Heart left ventricle (tissue), 16 donors: ENCODE data around the gene C1orf105. TPM values are rescaled to one million over a fixed set of nuclear protein-coding genes. Genes with fewer than 3 reads are reported as not detected.
"Not testable (repeated sequence)": the region's sequence is repeated elsewhere in the genome, so short reads cannot be mapped to it uniquely, and the experiment has no call there.

Experiments used
- ATAC-seq, 4 donors: fragments of 200-7000 bp; cut with Tn5 transposase; one replicate each; pipeline ENCODE4 v1.9.1; 2020 to 2022; ENCODE audit warnings: moderate library complexity in 4 of 4, mild to moderate bottlenecking in 3 of 4, moderate number of reproducible peaks in 1 of 4
- DNase-seq, 5 donors: peaks; one replicate each; pipeline ENCODE4 v3.0.0-alpha.2; 2020
- H3K27ac ChIP-seq, 12 donors: fragments of 200-600 bp; sonication (generic) in 4 of 12; one replicate each; pipeline versions ENCODE4 v1.5.0 to v1.8.0; 2016 to 2022; ENCODE audit warnings: mild to moderate bottlenecking in 2 of 12
- H3K27me3 ChIP-seq, 9 donors: fragments of 200-600 bp; sonication (generic) in 2 of 9; one replicate each; pipeline versions ENCODE4 v1.5.1 to v1.8.0; 2016 to 2022; ENCODE audit warnings: mild to moderate bottlenecking in 3 of 9
- H3K36me3 ChIP-seq, 9 donors: fragments of 200-600 bp; sonication (generic) in 2 of 9; one replicate each; pipeline versions ENCODE4 v1.5.0 to v1.8.0; 2018 to 2022; ENCODE audit warnings: mild to moderate bottlenecking in 2 of 9
- H3K4me1 ChIP-seq, 12 donors: fragments of 200-600 bp; sonication (generic) in 4 of 12; one replicate each; pipeline versions ENCODE4 v1.5.0 to v1.8.0; 2016 to 2022; ENCODE audit warnings: mild to moderate bottlenecking in 3 of 12
- H3K4me3 ChIP-seq, 12 donors: fragments of 200-600 bp; sonication (generic) in 4 of 12; one replicate each; pipeline versions ENCODE4 v1.5.0 to v1.8.0; 2017 to 2022; ENCODE audit warnings: mild to moderate bottlenecking in 9 of 12, moderate library complexity in 4 of 12
- H3K9me3 ChIP-seq, 12 donors: fragments of 200-600 bp; sonication (generic) in 4 of 12; one replicate each; pipeline versions ENCODE4 v1.5.0 to v1.8.0; 2016 to 2022; ENCODE audit warnings: mild to moderate bottlenecking in 1 of 12
- CTCF ChIP-seq, 12 donors: fragments of 200-600 bp; sonication (generic) in 4 of 12; IDR thresholded peaks; one replicate each; pipeline versions ENCODE4 v1.5.0 to v1.8.0; 2018 to 2022; ENCODE audit warnings: antibody characterized with exemption in 12 of 12, mild to moderate bottlenecking in 5 of 12
- POLR2A ChIP-seq, 2 donors: fragments of 450-650 bp; IDR thresholded peaks; one replicate each; pipeline ENCODE4 v1.6.1; 2017; ENCODE audit warnings: antibody characterized with exemption in 2 of 2, mild to moderate bottlenecking in 2 of 2, moderate library complexity in 2 of 2
- WGBS, 4 donors: extraction: QIAGEN DNeasy Blood & Tissue Kit in 2 of 4; methylation state at CpG; one replicate each; pipeline versions ENCODE4 v1.1.5 to v1.1.7; 2013 to 2018; 5-methylcytosine and 5-hydroxymethylcytosine counted together
- intact Hi-C, 10 donors: fragments of 100-400 bp; cut with DNase I; formaldehyde crosslinking; loops; one replicate each; pipeline versions ENCODE4 v1.11.1 to v1.14.2; 2022
- polyA plus RNA-seq, 2 donors: library from polyadenylated mRNA; stranded (reverse); fragments of 200-250 nt; gene quantifications; one replicate each; pipeline ENCODE4 v1.2.3, GENCODE V29; 2013
- total RNA-seq, 9 donors: library from RNA; depleted of rRNA in 2 of 9; stranded (reverse); fragments of >200 nt in 2 of 9; fragmentation: NEBNext Ultra II Directional in 3 of 9; extraction: Animal tissue kit (Norgen Biotek cat#: 25700) in 3 of 9; gene quantifications; one replicate each; pipeline versions ENCODE4 v1.1.0 to v1.2.4, GENCODE V29; 2016 to 2023
- donor health status: ischemic (EF 13 %, LVEDD 7.1; RV severe dilation, severe dysfunction).
- donor health status: healthy with polysubstance abuse.
- donor health status: DM: no; HTN: yes; CAD: no.
- donor health status: DM: no; HTN: no; CAD: no.
- donor health status: ischemic (EF 25% LVEDD 6.9; RV normal size, moderate dysfunction).
- donor health status: ischemic (EF 25% LVEDD 5.7; RV mildly dilated, moderate dysfunction).
- donor health status: healthy.
- donor health status: DM: yes; HTN: yes; CAD: no.
- donor health status: ischemic (EF 35%, LVEDD 5.7; RV mildly dilated, moderate dysfunction).
- donor health status: nonischemic (EF 11% LVEDD 7.7; RV severe dilation, severe dysfunction).
- donor health status: DM: yes; HTN: yes; CAD: no.
- donor health status: PGD.
- donor health status: ischemic (EF 29% LVEDD 5.4; RV normal size, mild dysfunction).
- donor health status: nonischemic (EF 23%, LVEDD 6.1; RV moderate dilation, normal function).

Gene C1orf105
- total and polyA plus RNA-seq, 11 donors = 1.2 to 39.8 (median 6.7) TPM

GRCh38 chr1:172488393-172488792 lies 67.9 kb downstream of the C1orf105 start:
- peaks cover 0 to 7% (median 0%) of the 10 kb centered on the region in 9 donors for H3K27me3 ChIP-seq
- H3K9me3 ChIP-seq = no peaks in the 10 kb centered on the region
- H3K4me1 ChIP-seq = peaks cover 0 to 11% (median 0%) of the 10 kb centered on the region in 12 donors
- 94 to 98% (median 94%) methylated on average over 3 of the region's 3 CpGs for WGBS, 4 donors
- DNase-seq (no peak), ATAC-seq (no peak)
- H3K4me3 ChIP-seq = no peak overlapping the region
- no peak for TF ChIP-seq POLR2A (IDR thresholded peaks at IDR 0.05)
- TF ChIP-seq CTCF (IDR thresholded peaks at IDR 0.05) = no peak
- no peaks in the 10 kb centered on the region for H3K36me3 ChIP-seq
- no peak overlapping the region for H3K27ac ChIP-seq
- intact Hi-C loops = no loop called here

- no peak for ATAC-seq
- 86 to 92% (median 88%) methylated on average over 3 of the region's 3 CpGs for WGBS, 4 donors
- Histone ChIP-seq H3K4me3 (no peak overlapping the region), H3K27ac (no peak overlapping the region), H3K4me1 (peaks cover 0 to 11% (median 0%) of the 10 kb centered on the region in 12 donors), H3K36me3 (no peaks in the 10 kb centered on the region), H3K27me3 (peaks cover 0 to 7% (median 0%) of the 10 kb centered on the region in 9 donors), H3K9me3 (no peaks in the 10 kb centered on the region)
- intact Hi-C loops = no loop called here
- no peak for DNase-seq
- TF ChIP-seq CTCF (IDR thresholded peaks at IDR 0.05) (no peak), POLR2A (IDR thresholded peaks at IDR 0.05) (no peak)
Observed at GRCh38 chr1:172489847-172490246, 69.4 kb downstream of the C1orf105 start.

- DNase-seq (no peak), ATAC-seq (no peak)
Observed at GRCh38 chr1:172492421-172492820, 71.9 kb downstream of the C1orf105 start.

GRCh38 chr1:172494166-172494565 lies 73.7 kb downstream of the C1orf105 start:
- H3K27ac ChIP-seq = no peak overlapping the region
- intact Hi-C loops = no loop called here
- 90 to 96% (median 94%) methylated on average over 2 of the region's 2 CpGs for WGBS, 4 donors
- no peaks in the 10 kb centered on the region for H3K9me3 ChIP-seq
- H3K4me1 ChIP-seq = peaks cover 0 to 14% (median 0%) of the 10 kb centered on the region in 12 donors
- DNase-seq (no peak), ATAC-seq (no peak)
- no peaks in the 10 kb centered on the region for H3K27me3 ChIP-seq
- H3K36me3 ChIP-seq = no peaks in the 10 kb centered on the region
- TF ChIP-seq POLR2A (IDR thresholded peaks at IDR 0.05) (no peak), CTCF (IDR thresholded peaks at IDR 0.05) (no peak)
- no peak overlapping the region for H3K4me3 ChIP-seq

More at GRCh38 chr1:172492421-172492820, 71.9 kb downstream of the C1orf105 start:
- TF ChIP-seq CTCF (IDR thresholded peaks at IDR 0.05) (no peak), POLR2A (IDR thresholded peaks at IDR 0.05) (no peak)
- intact Hi-C loops = no loop called here
- Histone ChIP-seq H3K27ac (no peak overlapping the region), H3K4me1 (peaks cover 0 to 10% (median 0%) of the 10 kb centered on the region in 12 donors), H3K36me3 (no peaks in the 10 kb centered on the region), H3K4me3 (no peak overlapping the region), H3K27me3 (peaks cover 0 to 7% (median 0%) of the 10 kb centered on the region in 9 donors), H3K9me3 (no peaks in the 10 kb centered on the region)
- WGBS, 4 donors = 66 to 84% (median 73%) methylated on average over 1 of the region's 1 CpG

GRCh38 chr1:172496127-172496526 lies 75.6 kb downstream of the C1orf105 start:
- WGBS, 4 donors = 84 to 90% (median 89%) methylated on average over 5 of the region's 5 CpGs
- ATAC-seq, intact Hi-C loops: not testable (repeated sequence)

More at GRCh38 chr1:172496127-172496526, 75.6 kb downstream of the C1orf105 start:
- H3K36me3 ChIP-seq, H3K4me3 ChIP-seq, H3K27me3 ChIP-seq, H3K27ac ChIP-seq, H3K9me3 ChIP-seq, DNase-seq: not testable (repeated sequence)
- H3K4me1 ChIP-seq = peaks cover 0 to 17% (median 0%) of the 10 kb centered on the region in 12 donors
